SU-DHL-6 (cell line): Measurements from ENCODE around the gene DIAPH1.

Experiments
- CTCF ChIP-seq: fragments of 200-600 bp; sonication (generic); IDR thresholded peaks from one replicate; pipeline ENCODE4 v1.5.1; 2017; ENCODE audit warnings: antibody characterized with exemption, mild to moderate bottlenecking, low read length, moderate library complexity; ENCODE audit not compliant: insufficient read depth, poor library complexity, severe bottlenecking
- EZH2phosphoT487 ChIP-seq: fragments of 200-600 bp; sonication (generic), shearing (Covaris generic); conservative IDR thresholded peaks from 2 replicates; pipeline ENCODE4 v1.6.1; 2018; ENCODE audit warnings: mild to moderate bottlenecking, antibody characterized with exemption, low read length, moderate library complexity, mixed read lengths

DNA sequence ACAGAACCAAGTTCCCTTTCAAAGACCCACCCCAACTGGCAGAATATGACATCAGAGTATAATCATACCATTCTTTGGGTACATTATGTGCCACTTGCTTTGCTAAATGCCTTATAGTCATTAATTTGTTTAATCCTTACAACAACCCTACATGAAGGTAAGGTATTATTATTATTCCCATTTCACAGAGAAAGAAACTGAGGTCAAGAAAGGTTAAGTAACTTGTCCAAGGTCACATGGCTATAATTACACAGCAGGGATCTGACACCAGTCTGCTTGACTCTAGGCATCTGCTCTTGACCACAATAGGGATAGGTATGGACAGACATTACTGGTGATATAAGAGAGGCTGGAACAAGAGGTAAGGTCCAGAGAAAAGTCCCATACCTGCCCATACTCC lies 31.2 kb upstream of the DIAPH1 start:
- TF ChIP-seq CTCF (no peak), EZH2phosphoT487 (no peak)
